Measurements from ENCODE around the gene HPDL. TPM values are rescaled to one million over a fixed set of nuclear protein-coding genes. Genes with fewer than 3 reads are reported as not detected.

HPDL gene
- total RNA-seq (2021; fragmentation: NEBNext Ultra II Directional; extraction: Animal tissue kit (Norgen Biotek cat#: 25700)) (58.5 and 60.6 TPM in 2 replicates), polyA plus RNA-seq (2011; rRNA removed) (62.7 and 100 TPM in 2 replicates), polyA minus RNA-seq (2011; rRNA and poly(A)+ RNA removed) (11.5 and 13.9 TPM in 2 replicates)
- polyA plus RNA-seq (2011; cell fraction: cytosol; rRNA removed), result 61.2 TPM
- 73.7 TPM for polyA plus RNA-seq (2011; cell fraction: nucleus; rRNA removed)
- 33.0 to 45.0 TPM (median 38.0 TPM) in 4 replicates for polyA plus RNA-seq (2012, experiment 1 of 2)
- polyA plus RNA-seq (2012, experiment 2 of 2), result 46.7 TPM
- polyA plus RNA-seq (2013, experiment 1 of 2), result 15.6 TPM
- 13.3 TPM for polyA plus RNA-seq (2013, experiment 2 of 2)
- polyA minus RNA-seq (2011; cell fraction: cytosol; rRNA and poly(A)+ RNA removed), result 29.4 TPM
- 39.4 TPM for polyA minus RNA-seq (2011; cell fraction: nucleus; rRNA and poly(A)+ RNA removed)
- long read RNA-seq, experiment 1, transcript HPDL-201 (1 exons, 1,629 nt), result major isoform, 67 of 67 reads
- long read RNA-seq, experiment 1, partial matches to known transcripts, result 0 of 67 reads
- long read RNA-seq, experiment 1, other reads (novel, unspliced or antisense), result 0 of 67 reads
- long read RNA-seq, experiment 2, partial matches to known transcripts, result 0 of 1 reads
- long read RNA-seq, experiment 2, other reads (novel, unspliced or antisense), result 0 of 1 reads

GRCh38 chr1:45326627-45327623 lies at the start of gene HPDL:
Gene HPDL, plus strand, starts transcription at chr1:45326895. Its CDS starts 254 bp downstream, at chr1:45327149.
- WGBS, 2 experiments (ENCODE audit: extremely low coverage in 1 of 2, insufficient coverage in 1 of 2, insufficient read length in 1 of 2, insufficient replicate concordance in 2 of 2, low coverage in 1 of 2, low lambda C conversion rate in 2 of 2, missing lambda C conversion rate in 1 of 2), result 13% methylated on average over 83 of the region's 96 CpGs; no CpG with 5 or more reads in 1 of the 2 experiments
- Histone ChIP-seq H3K9me3 (ENCODE audit: insufficient read depth in 2 of 2, low read depth in 1 of 2, low read length in 1 of 2) (no peaks in the 10 kb centered on the region), H4K20me1 (replicated peaks in 1 of 2; ENCODE audit: control insufficient read depth in 1 of 2, insufficient read depth in 2 of 2, low read length in 2 of 2) (peaks cover 0 to 2% of the 10 kb centered on the region in 2 experiments), H4K5ac (ENCODE audit: insufficient read length, low read depth, low read length) (peak within 1 kb of the TSS; percentile 73), H3K27ac (ENCODE audit: low read depth, low read length) (peak within 1 kb of the TSS; percentile 65; the same call in 1 of the 2 replicates), H3K4me3 (ENCODE audit: extremely low read depth in 1 of 4, insufficient read depth in 2 of 4, low read depth in 3 of 4, low read length in 4 of 4) (peak within 1 kb of the TSS; percentile 61 to 69 (median 64)), H3K4me1 (replicated peaks in 1 of 4; ENCODE audit: control insufficient read depth in 3 of 4, insufficient read depth in 4 of 4, low read length in 3 of 4) (peaks cover 8 to 24% (median 14%) of the 10 kb centered on the region in 4 experiments; a peak in 6 of 7 replicates), H3K4me2 (ENCODE audit: insufficient read depth in 1 of 2, low read depth in 2 of 2, low read length in 2 of 2) (peak within 1 kb of the TSS; percentile 71 to 89), H3K36me3 (ENCODE audit: control insufficient read depth in 2 of 4, insufficient read depth in 4 of 4, low read length in 3 of 4) (peaks cover 0 to 26% (median 6%) of the 10 kb centered on the region in 4 experiments; a peak in 3 of 8 replicates), H2BK15ac (ENCODE audit: low read length) (0 out of 2 replicates have a peak within 1 kb of the TSS, but pooled peaks have one; percentile 21), H3K23ac (ENCODE audit: insufficient read length) (no peak within 1 kb of the TSS), H3K4ac (replicated peaks; ENCODE audit: insufficient read length, low read depth, low read length) (peak within 1 kb of the TSS; percentile 87), H3K79me1 (ENCODE audit: low read depth, low read length) (peaks cover 5% of the 10 kb centered on the region; the same call in 1 of the 2 replicates), H3K14ac (ENCODE audit: insufficient read length) (no peak within 1 kb of the TSS), H2BK20ac (ENCODE audit: low read length) (no peak within 1 kb of the TSS; the same call in 1 of the 2 replicates), H3K56ac (replicated peaks; ENCODE audit: insufficient read length, low read depth, low read length) (peak within 1 kb of the TSS; percentile 83), H2BK12ac (ENCODE audit: low read depth, low read length) (peak within 1 kb of the TSS; percentile 77), H3K79me2 (ENCODE audit: control insufficient read depth in 1 of 2, insufficient read depth in 2 of 2, low read length in 2 of 2) (peaks cover 3 to 22% of the 10 kb centered on the region in 2 experiments; a peak in 3 of 4 replicates), H4K91ac (replicated peaks; ENCODE audit: insufficient read length, low read length) (peak within 1 kb of the TSS; percentile 89), H2AFZ (ENCODE audit: low read length) (no peak within 1 kb of the TSS), H2AK5ac (ENCODE audit: low read depth, low read length) (peak within 1 kb of the TSS; percentile 91), H3K18ac (ENCODE audit: extremely low read depth, low read length) (peak within 1 kb of the TSS; percentile 99), H2BK120ac (replicated peaks; ENCODE audit: low read depth, low read length) (peak within 1 kb of the TSS; percentile 47), H3K27me3 (replicated peaks in 1 of 4; ENCODE audit: control insufficient read depth in 3 of 4, extremely low read depth in 1 of 4, insufficient read depth in 3 of 4, low read length in 3 of 4) (no peaks in the 10 kb centered on the region), H3K23me2 (ENCODE audit: low read depth, low read length) (peaks cover 11% of the 10 kb centered on the region; the same call in 1 of the 2 replicates), H4K8ac (ENCODE audit: extremely low read depth, insufficient read depth, low read length) (peak within 1 kb of the TSS; percentile 91), H3K9ac (replicated peaks in 1 of 4; ENCODE audit: extremely low read depth in 1 of 4, low read depth in 3 of 4, low read length in 3 of 4) (peak within 1 kb of the TSS; percentile 62 to 87 (median 85)), H2BK5ac (ENCODE audit: low read depth, low read length) (peak within 1 kb of the TSS; percentile 64; the same call in 1 of the 2 replicates)
- DNase-seq (ENCODE audit: low read depth in 1 of 2, low spot score in 2 of 2) (peak; percentile 64 to 85), FAIRE-seq (no peak)
- ChIA-PET POLR2A (ENCODE audit: partially characterized antibody) (interaction anchor here (0.7 to 16.3 kb wide), 30 partner anchors 12 to 551 kb away, joined by 3 to 472 read pairs (median 5); partner anchors contain the start of genes CCDC163, HECTD3, MMACHC and MUTYH), CTCF (ENCODE audit: partially characterized antibody) (interaction anchor here (0.6 to 5.3 kb wide), 16 partner anchors 10 to 527 kb away, joined by 3 to 29 read pairs (median 4); partner anchors contain the start of genes MUTYH, PLK3 and TOE1)
- TF ChIP-seq KDM4A (IDR thresholded peaks at IDR 0.05; ENCODE audit: low read depth, low read length, severe bottlenecking), result peak; percentile 29

Data from H1 (cell line).